GM18909 (cell line): ENCODE measurements around the gene APMAP.

Experiments used
- ATAC-seq: cut with Tn5 transposase; IDR thresholded peaks from one replicate; pipeline ENCODE4 v1.9.1; 2021; ENCODE audit warnings: mild to moderate bottlenecking; ENCODE audit not compliant: unreplicated experiment, poor library complexity

APMAP gene

GRCh38 chr20:24991897-24992486, 559 bp downstream of the APMAP start:
- peak; percentile 28 for ATAC-seq

DNA sequence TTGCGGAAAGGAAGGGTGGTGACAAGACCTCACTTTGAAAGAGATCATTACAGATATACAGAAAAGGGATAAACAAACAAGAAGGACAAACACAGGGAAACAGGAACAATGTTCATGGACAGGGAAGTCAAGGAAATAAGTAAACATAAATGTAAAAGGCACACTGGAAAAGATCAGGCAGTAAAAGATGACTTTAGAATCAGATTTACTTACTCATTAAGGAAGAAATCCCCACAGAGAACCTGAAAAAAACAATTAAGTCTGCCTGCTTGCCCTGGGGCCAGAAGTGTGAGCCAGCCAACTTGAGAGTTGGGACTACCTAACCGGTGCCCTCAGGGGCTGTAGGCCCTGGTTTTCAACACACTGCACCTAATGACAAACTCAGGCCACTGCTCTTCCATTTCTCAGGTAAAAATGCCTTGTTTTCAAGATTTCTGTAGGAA, 1.7 kb downstream of the APMAP start:
- ATAC-seq, result no peak

DNA sequence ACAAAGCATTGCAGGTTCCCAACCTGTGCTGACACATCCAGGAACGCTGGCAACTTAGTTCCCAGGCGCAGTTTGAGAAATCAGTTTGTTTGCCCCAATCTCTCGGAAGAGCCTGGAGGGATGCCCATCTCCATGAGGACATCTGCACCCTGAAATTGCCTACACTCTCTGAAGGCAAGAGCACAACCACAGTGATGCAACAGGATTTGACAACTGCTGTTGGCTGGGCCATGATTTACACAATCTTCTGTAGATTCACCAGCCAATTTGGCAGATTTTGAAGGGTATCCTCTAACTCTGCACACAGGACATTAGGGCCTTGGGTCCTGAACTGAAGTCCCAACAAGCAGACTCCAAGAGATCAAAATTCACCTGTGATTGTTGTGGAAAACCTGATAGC, 3.4 kb downstream of the APMAP start:
- no peak for ATAC-seq

DNA sequence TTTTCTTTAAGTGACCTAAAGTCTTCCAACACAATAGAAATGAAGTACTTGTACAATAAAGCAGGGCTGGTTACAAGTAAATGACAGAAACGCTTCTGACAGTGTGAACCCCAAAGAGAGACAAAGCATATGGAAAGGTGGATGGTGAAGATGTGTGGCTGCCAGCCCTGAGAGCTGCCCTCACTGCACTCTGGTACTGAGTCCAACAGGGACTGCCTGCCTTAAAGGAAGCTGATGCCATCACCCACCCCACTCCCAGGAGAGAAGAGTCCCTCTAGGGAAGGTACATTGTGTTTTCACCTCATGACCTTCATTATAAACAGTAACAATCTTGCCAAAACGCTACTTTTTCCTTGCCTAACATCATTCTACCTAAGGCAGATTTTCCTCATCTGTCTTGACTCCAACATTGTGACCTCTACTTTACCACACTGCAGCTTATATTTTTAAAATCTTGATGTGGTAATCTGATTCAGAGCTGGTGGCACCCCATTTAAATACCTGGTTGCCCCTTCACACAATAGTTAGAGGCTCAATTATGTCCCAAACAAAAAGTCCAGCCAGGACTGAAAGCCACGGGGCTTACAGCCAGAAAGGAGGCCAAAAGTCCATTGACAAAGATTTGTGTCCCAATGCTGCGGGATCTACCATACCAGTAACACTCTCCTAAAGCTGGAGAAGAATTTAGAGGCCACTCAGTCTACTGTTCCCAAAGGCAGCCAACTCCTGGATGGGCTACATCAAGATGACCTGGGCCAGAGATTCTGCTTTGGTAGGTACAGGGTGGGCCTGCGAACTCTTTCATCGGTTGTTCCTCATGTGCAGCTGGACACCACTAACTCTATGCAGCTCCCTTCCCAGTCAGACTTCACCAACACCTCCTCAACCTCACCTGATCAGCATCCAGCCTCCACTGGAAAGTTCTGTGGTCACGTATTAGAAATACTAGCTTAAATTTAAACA, 4.4 kb downstream of the APMAP start:
- ATAC-seq, result no peak

DNA sequence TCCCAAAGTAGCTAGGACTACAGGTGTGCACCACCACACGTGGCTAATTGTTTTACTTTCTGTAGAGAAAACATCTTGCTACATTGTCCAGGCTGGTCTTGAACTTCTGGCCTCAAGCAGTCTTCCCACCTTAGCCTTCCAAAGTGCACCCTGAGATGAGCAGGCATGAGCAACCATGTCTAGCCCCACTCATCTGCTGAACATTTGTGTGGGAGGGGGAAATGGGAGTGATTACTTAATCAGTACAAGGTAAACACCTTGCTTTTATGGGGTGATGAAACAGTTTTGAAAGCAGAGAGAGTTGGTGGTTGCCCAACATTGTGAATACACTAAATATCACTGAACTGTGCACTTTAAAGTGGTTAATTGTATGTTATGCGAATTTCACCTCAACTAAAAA, 5.3 kb downstream of the APMAP start:
- no peak for ATAC-seq

- no peak for ATAC-seq
These were observed 6.0 kb downstream of the APMAP start for GRCh38 chr20:24986436-24987015.

- no peak for ATAC-seq
These were observed 6.7 kb downstream of the APMAP start for GRCh38 chr20:24985802-24986201.

GRCh38 chr20:24984961-24985640, 7.5 kb downstream of the APMAP start:
- no peak for ATAC-seq

DNA sequence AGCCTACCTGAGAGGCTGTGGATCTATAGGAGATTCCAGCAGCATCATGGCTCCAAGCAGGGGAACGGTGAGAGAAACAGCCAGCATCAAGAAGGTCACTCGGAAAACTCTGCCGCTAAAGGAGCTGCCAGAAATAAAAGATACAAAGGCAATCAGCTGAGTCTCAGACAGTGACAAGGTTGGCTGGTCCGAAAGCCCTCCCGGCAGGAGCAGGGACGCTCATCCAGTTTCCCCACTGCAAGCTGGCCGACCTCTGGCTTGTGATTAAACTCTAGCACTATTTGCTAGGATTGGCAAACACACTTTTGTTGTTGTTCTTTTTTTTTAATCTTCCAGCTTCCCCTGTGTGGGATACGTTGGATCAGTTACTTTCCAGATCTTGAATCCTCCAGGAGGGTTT, 8.7 kb downstream of the APMAP start:
- ATAC-seq, result no peak

DNA sequence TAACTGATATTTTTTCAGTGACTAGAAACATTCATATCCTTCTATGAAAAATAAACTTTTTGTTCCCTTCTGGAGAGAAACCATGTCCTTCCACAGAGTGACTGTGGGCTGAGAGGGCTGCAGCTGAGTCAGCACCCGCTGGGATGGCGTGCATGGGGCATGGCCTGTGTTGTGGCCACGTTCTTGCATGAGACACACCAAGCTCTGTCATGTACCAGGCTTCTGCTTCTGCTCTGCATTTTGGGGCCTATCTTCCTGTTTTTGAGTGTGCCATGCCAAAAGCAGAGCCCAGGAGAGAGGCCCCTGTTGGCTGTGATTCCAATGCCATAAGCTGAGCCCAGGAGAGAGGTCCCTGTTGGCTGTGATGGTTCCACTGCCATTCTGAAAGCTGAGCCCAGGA, 10.8 kb downstream of the APMAP start:
- ATAC-seq, result no peak

- ATAC-seq, result no peak
These were observed 11.3 kb downstream of the APMAP start for GRCh38 chr20:24981282-24981681.

- no peak for ATAC-seq
These were observed 12.1 kb downstream of the APMAP start for GRCh38 chr20:24980291-24981053.

DNA sequence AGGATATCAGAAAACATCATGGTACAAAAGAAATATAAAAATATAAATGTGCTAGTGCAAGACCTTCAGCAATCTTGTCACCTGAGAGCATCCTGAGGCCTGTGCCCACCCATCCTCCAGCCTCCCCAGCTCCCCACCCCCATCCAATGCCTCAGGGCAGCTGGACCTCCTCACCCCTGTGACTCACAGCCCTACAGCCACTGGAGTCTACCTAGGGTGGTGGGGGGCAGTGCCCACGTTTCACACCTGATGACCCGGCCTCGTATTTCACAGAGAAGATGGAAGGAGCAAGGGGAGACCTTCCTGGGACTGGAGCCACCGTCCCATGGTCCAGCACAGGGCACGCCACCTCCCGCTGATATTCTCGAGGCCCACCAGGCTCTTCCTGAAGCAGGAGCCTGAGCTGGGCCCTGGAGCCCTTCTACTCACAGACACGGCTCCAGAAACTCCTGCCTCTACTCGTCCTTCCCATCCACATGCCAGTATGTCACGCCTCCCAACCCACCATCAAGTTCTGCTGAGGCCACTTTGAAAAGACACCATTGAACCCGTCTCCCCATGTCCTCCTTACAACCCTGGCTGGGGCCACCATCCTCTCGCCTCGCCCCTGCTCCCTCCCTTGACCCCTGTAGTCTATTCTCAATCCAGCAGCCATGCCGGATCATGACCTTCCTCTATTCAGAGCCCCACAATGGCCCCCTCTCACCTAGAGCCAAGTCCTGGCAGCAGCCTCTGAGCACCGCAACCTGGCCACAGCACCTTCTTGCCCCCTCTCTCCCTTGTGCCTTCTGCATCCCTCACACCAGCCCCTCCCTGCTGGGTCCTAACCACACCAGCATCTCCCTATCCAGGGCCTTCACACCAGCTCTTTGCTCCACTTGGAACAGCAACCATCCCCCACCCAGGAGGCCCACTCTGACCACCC, 13.3 kb downstream of the APMAP start:
- no peak for ATAC-seq

DNA sequence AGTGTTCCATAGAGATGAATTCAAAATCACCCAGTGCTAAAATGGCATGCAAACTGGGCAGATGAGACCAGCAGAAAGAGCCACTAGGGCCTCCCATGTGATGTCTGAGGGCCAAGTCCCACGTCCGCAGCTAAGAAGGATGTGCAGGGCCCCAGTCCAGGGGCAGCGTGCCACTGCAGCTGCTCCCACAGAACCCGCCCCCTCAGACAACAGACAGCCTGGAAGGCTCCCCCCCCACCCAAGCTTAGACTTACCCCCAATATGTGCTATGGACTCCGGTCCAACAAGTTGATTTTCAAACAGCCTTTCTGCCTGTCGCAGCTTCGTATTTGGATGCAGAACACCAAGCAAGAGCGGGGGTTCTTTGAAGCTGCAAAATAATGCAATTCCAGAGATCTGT, 14.0 kb downstream of the APMAP start:
- no peak for ATAC-seq

DNA sequence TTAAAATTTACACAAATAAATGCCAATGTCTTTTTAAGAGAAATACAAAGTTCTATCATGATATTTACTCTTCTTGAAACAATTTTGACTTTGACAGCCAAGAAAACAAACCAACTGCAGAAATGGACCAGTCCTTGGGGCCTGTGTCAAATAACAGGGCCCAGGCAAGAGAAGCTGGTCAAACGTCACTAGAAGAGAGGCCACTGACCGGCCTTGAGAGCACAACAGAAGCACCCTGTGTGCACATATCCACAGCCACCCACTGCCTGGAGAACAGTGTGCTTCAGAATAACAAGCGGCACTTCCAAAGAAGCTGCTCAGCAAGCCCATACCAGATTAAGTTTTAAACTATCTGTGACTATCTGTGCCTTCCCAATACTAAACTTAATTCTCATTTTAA, 14.8 kb downstream of the APMAP start:
- ATAC-seq, result no peak

GRCh38 chr20:24977336-24977735, 15.2 kb downstream of the APMAP start:
- ATAC-seq, result no peak

DNA sequence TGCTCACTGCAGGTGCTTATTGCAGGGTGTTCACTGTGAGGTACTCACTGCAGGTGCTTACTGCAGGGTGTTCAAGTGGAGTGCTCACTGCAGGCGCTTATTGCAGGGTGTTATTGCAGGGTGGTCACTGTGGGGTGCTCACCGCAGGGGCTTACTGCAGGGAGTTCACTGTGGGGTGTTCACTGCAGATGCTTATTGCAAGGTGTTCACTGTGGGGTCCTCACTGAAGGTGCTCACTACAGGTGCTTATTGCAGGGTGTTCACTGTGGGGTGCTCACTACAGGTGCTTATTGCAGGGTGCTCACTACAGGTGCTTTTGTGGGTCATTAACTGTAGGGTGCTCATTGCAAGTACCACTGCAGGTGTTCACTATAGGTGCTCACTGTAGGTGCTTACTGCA, 20.2 kb downstream of the APMAP start:
- no peak for ATAC-seq

DNA sequence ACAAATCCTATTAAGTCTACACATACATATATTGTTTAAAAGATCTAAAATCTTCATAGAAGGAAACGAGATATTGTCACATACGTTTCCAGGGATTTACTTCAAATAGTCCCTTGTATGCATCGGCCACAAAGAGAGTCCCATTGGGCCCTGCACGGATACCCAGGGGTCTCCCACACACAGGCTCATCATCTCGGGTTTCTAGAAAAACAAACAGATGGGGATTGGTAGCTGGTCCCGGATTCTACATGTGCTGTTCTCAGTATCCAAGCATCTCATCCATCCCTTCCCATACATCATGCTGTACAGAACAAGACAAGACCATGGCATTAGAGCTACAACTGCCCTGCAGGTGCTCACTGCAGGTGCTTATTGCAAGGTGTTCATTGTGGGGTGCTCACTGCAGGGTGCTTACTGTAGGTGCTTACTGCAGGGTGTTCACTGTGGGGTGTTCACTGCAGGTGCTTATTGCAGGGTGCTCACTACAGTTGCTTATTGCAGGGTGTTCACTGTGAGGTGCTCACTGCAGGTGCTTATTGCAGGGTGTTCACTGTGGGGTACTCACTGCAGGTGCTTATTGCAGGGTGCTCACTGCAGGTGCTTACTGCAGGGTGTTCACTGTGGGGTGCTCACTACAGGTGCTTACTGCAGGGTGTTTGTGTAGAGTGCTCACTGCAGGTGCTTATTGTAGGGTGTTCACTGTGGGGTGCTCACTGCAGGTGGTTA, 21.0 kb downstream of the APMAP start:
- no peak for ATAC-seq
